HG03469 (cell line): Measurements from ENCODE around the gene SPDYE5.

Experiments
- ATAC-seq: cut with Tn5 transposase; IDR thresholded peaks from one replicate; pipeline ENCODE4 v1.9.1; 2021; ENCODE audit warnings: mild to moderate bottlenecking, moderate library complexity, moderate number of reproducible peaks; ENCODE audit not compliant: unreplicated experiment

Gene SPDYE5

GRCh38 chr7:75536940-75537538 lies 44.9 kb downstream of the SPDYE5 start:
- no peak for ATAC-seq

- no peak for ATAC-seq
These were observed 45.6 kb downstream of the SPDYE5 start for GRCh38 chr7:75537731-75538130.

- ATAC-seq: no peak
These were observed 54.3 kb downstream of the SPDYE5 start for GRCh38 chr7:75546237-75547015.
